H1 (cell line): ENCODE results near the gene MAPT. TPM values are rescaled to one million over a fixed set of nuclear protein-coding genes. Genes with fewer than 3 reads are reported as not detected.

Experiments used
- USF2 ChIP-seq: IDR thresholded peaks from 2 replicates; pipeline ENCODE4 v1.6.1; 2011; ENCODE audit warnings: low read length, improper control_type of control experiment
- polyA plus RNA-seq, 7 experiments: library from polyadenylated mRNA; depleted of rRNA in 3 of 7; stranded (reverse) in 5 of 7; unstranded in 2 of 7; fragments of >200 nt in 5 of 7; fragments of 200-250 nt in 2 of 7; gene quantifications; 1 replicate in 5 of 7; 2 replicates in 1 of 7; 4 replicates in 1 of 7; pipeline versions ENCODE4 v1.2.1 to v1.2.3, GENCODE V29; 2011 to 2013; ENCODE audit warnings: missing spikeins in 2 of 7, mixed read lengths in 2 of 7
- total RNA-seq: library from RNA; stranded (reverse); fragmentation: NEBNext Ultra II Directional; extraction: Animal tissue kit (Norgen Biotek cat#: 25700); gene quantifications from 2 replicates; pipeline ENCODE4 v1.2.1, GENCODE V29; 2021

MAPT gene
- total and polyA plus RNA-seq, 2 of the 8 experiments (the other 6 are each of a cell fraction or from before 2014, with no cell fraction given) = 0.54 to 1.7 TPM

GRCh38 chr17:45997624-45998023 lies 103.3 kb downstream of the MAPT start (continued):
- no peak for TF ChIP-seq USF2
